Heart left ventricle (tissue), 16 donors: Measurements from ENCODE around the gene SORCS2. TPM values are rescaled to one million over a fixed set of nuclear protein-coding genes. Genes with fewer than 3 reads are reported as not detected.

ENCODE experiments used
- ATAC-seq, 4 donors: fragments of 200-7000 bp; cut with Tn5 transposase; one replicate each; pipeline ENCODE4 v1.9.1; 2020 to 2022; ENCODE audit warnings: moderate library complexity in 4 of 4, mild to moderate bottlenecking in 3 of 4, moderate number of reproducible peaks in 1 of 4
- DNase-seq, 5 donors: peaks; one replicate each; pipeline ENCODE4 v3.0.0-alpha.2; 2020
- H3K27ac ChIP-seq, 12 donors: fragments of 200-600 bp; sonication (generic) in 4 of 12; one replicate each; pipeline versions ENCODE4 v1.5.0 to v1.8.0; 2016 to 2022; ENCODE audit warnings: mild to moderate bottlenecking in 2 of 12
- H3K27me3 ChIP-seq, 9 donors: fragments of 200-600 bp; sonication (generic) in 2 of 9; one replicate each; pipeline versions ENCODE4 v1.5.1 to v1.8.0; 2016 to 2022; ENCODE audit warnings: mild to moderate bottlenecking in 3 of 9
- H3K36me3 ChIP-seq, 9 donors: fragments of 200-600 bp; sonication (generic) in 2 of 9; one replicate each; pipeline versions ENCODE4 v1.5.0 to v1.8.0; 2018 to 2022; ENCODE audit warnings: mild to moderate bottlenecking in 2 of 9
- H3K4me1 ChIP-seq, 12 donors: fragments of 200-600 bp; sonication (generic) in 4 of 12; one replicate each; pipeline versions ENCODE4 v1.5.0 to v1.8.0; 2016 to 2022; ENCODE audit warnings: mild to moderate bottlenecking in 3 of 12
- H3K4me3 ChIP-seq, 12 donors: fragments of 200-600 bp; sonication (generic) in 4 of 12; one replicate each; pipeline versions ENCODE4 v1.5.0 to v1.8.0; 2017 to 2022; ENCODE audit warnings: mild to moderate bottlenecking in 9 of 12, moderate library complexity in 4 of 12
- H3K9me3 ChIP-seq, 12 donors: fragments of 200-600 bp; sonication (generic) in 4 of 12; one replicate each; pipeline versions ENCODE4 v1.5.0 to v1.8.0; 2016 to 2022; ENCODE audit warnings: mild to moderate bottlenecking in 1 of 12
- POLR2A ChIP-seq, 2 donors: fragments of 450-650 bp; IDR thresholded peaks; one replicate each; pipeline ENCODE4 v1.6.1; 2017; ENCODE audit warnings: antibody characterized with exemption in 2 of 2, mild to moderate bottlenecking in 2 of 2, moderate library complexity in 2 of 2
- WGBS, 4 donors: extraction: QIAGEN DNeasy Blood & Tissue Kit in 2 of 4; methylation state at CpG; one replicate each; pipeline versions ENCODE4 v1.1.5 to v1.1.7; 2013 to 2018; 5-methylcytosine and 5-hydroxymethylcytosine counted together
- intact Hi-C, 10 donors: fragments of 100-400 bp; cut with DNase I; formaldehyde crosslinking; loops; one replicate each; pipeline versions ENCODE4 v1.11.1 to v1.14.2; 2022
- polyA plus RNA-seq, 2 donors: library from polyadenylated mRNA; stranded (reverse); fragments of 200-250 nt; gene quantifications; one replicate each; pipeline ENCODE4 v1.2.3, GENCODE V29; 2013
- total RNA-seq, 9 donors: library from RNA; depleted of rRNA in 2 of 9; stranded (reverse); fragments of >200 nt in 2 of 9; fragmentation: NEBNext Ultra II Directional in 3 of 9; extraction: Animal tissue kit (Norgen Biotek cat#: 25700) in 3 of 9; gene quantifications; one replicate each; pipeline versions ENCODE4 v1.1.0 to v1.2.4, GENCODE V29; 2016 to 2023
- TF ChIP-seq, protein P1 (sequence below), 12 donors: fragments of 200-600 bp; sonication (generic) in 4 of 12; IDR thresholded peaks; one replicate each; pipeline versions ENCODE4 v1.5.0 to v1.8.0; 2018 to 2022; ENCODE audit warnings: antibody characterized with exemption in 12 of 12, mild to moderate bottlenecking in 5 of 12
- donor health status: ischemic (EF 13 %, LVEDD 7.1; RV severe dilation, severe dysfunction).
- donor health status: healthy with polysubstance abuse.
- donor health status: DM: no; HTN: yes; CAD: no.
- donor health status: DM: no; HTN: no; CAD: no.
- donor health status: ischemic (EF 25% LVEDD 6.9; RV normal size, moderate dysfunction).
- donor health status: ischemic (EF 25% LVEDD 5.7; RV mildly dilated, moderate dysfunction).
- donor health status: healthy.
- donor health status: DM: yes; HTN: yes; CAD: no.
- donor health status: ischemic (EF 35%, LVEDD 5.7; RV mildly dilated, moderate dysfunction).
- donor health status: nonischemic (EF 11% LVEDD 7.7; RV severe dilation, severe dysfunction).
- donor health status: DM: yes; HTN: yes; CAD: no.
- donor health status: PGD.
- donor health status: ischemic (EF 29% LVEDD 5.4; RV normal size, mild dysfunction).
- donor health status: nonischemic (EF 23%, LVEDD 6.1; RV moderate dilation, normal function).

Gene SORCS2
- total and polyA plus RNA-seq, 11 donors: 0.28 to 5.5 (median 2.4) TPM

DNA sequence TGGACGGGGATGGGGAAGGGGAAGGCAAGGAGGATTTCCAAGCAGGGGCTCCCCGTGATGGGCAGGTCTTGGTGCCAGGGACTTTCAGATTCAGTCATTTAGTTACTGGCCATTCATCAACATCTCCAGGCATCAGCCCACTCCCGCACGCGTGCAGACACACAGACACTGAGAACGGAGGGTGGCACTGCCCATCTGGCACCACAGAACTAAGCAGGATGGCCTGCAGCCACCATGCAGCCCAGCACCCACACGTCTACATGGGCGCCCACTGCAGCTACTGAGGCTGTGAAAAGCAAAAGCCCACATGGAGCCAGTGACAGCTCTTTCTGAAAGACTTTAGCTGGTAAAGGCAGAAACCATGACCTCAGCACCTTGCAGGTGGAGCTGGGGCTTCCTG lies 418.5 kb downstream of the SORCS2 start:
- peaks cover 0 to 4% (median 0%) of the 10 kb centered on the region in 9 donors for H3K27me3 ChIP-seq
- H3K27ac ChIP-seq: no peak overlapping the region
- no peaks in the 10 kb centered on the region for H3K9me3 ChIP-seq
- no peaks in the 10 kb centered on the region for H3K4me1 ChIP-seq
- no peak for TF ChIP-seq POLR2A (IDR thresholded peaks at IDR 0.05)
- TF ChIP-seq, protein P1, sequence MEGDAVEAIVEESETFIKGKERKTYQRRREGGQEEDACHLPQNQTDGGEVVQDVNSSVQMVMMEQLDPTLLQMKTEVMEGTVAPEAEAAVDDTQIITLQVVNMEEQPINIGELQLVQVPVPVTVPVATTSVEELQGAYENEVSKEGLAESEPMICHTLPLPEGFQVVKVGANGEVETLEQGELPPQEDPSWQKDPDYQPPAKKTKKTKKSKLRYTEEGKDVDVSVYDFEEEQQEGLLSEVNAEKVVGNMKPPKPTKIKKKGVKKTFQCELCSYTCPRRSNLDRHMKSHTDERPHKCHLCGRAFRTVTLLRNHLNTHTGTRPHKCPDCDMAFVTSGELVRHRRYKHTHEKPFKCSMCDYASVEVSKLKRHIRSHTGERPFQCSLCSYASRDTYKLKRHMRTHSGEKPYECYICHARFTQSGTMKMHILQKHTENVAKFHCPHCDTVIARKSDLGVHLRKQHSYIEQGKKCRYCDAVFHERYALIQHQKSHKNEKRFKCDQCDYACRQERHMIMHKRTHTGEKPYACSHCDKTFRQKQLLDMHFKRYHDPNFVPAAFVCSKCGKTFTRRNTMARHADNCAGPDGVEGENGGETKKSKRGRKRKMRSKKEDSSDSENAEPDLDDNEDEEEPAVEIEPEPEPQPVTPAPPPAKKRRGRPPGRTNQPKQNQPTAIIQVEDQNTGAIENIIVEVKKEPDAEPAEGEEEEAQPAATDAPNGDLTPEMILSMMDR (IDR thresholded peaks at IDR 0.05): no peak
- intact Hi-C loops: no loop called here
- WGBS, 4 donors: 88 to 97% (median 95%) methylated on average over 8 of the region's 8 CpGs
- no peak overlapping the region for H3K4me3 ChIP-seq
- H3K36me3 ChIP-seq: no peaks in the 10 kb centered on the region
- ATAC-seq (no peak), DNase-seq (no peak)

DNA sequence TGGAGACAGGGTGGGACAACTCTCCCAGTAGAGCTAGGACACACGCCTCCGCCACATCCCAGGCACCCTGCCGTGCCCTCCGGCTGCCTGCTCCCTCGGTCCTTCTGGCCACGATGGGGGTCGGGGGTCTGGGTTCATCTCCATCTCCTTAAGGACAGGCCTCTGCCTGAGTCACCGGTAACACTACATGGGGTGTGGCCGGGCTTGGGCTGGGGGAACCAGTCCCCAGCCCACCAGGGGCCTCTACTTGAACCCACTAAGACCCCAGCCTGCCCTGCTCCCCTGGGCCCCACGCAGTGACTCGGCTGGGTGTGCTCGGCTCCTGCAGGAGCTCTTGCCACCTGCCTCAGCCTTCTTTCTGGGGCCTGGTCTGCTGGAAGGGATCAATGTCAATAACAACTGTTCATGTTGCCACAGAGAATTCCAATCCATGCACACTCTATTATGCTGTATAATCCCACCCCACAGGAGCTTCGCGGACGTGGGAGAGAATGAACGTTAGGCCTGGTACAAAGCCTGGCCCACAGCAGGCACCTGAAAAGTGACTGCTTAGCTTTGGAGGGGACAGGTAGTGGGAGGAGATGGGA lies 420.1 kb downstream of the SORCS2 start:
- H3K27ac ChIP-seq: no peak overlapping the region
- H3K4me1 ChIP-seq: no peaks in the 10 kb centered on the region
- peaks cover 0 to 4% (median 0%) of the 10 kb centered on the region in 9 donors for H3K27me3 ChIP-seq
- DNase-seq (peak in 1 of 5 donors; percentile 37), ATAC-seq (no peak)
- no peak overlapping the region for H3K4me3 ChIP-seq
- TF ChIP-seq POLR2A (IDR thresholded peaks at IDR 0.05): no peak
- TF ChIP-seq, protein P1 (IDR thresholded peaks at IDR 0.05): no peak
- 82 to 90% (median 89%) methylated on average over 16 of the region's 16 CpGs for WGBS, 4 donors
- H3K36me3 ChIP-seq: no peaks in the 10 kb centered on the region
- H3K9me3 ChIP-seq: no peaks in the 10 kb centered on the region
- intact Hi-C loops: no loop called here

GRCh38 chr4:7614350-7614949 lies 422.1 kb downstream of the SORCS2 start:
- no peaks in the 10 kb centered on the region for H3K36me3 ChIP-seq
- no peaks in the 10 kb centered on the region for H3K4me1 ChIP-seq
- no peak overlapping the region for H3K27ac ChIP-seq
- H3K27me3 ChIP-seq: peaks cover 0 to 5% (median 0%) of the 10 kb centered on the region in 9 donors
- 95 to 100% (median 97%) methylated on average over 1 of the region's 1 CpG for WGBS, 4 donors
- DNase-seq (no peak), ATAC-seq (no peak)
- no peaks in the 10 kb centered on the region for H3K9me3 ChIP-seq
- intact Hi-C loops: no loop called here
- no peak overlapping the region for H3K4me3 ChIP-seq
- TF ChIP-seq, protein P1 (IDR thresholded peaks at IDR 0.05): no peak
- TF ChIP-seq POLR2A (IDR thresholded peaks at IDR 0.05): no peak

GRCh38 chr4:7616193-7616592 lies 423.9 kb downstream of the SORCS2 start:
- 84 to 91% (median 88%) methylated on average over 3 of the region's 3 CpGs for WGBS, 4 donors
- intact Hi-C loops: no loop called here
- DNase-seq (peak in 1 of 5 donors; percentile 2), ATAC-seq (no peak)
- no peaks in the 10 kb centered on the region for H3K4me1 ChIP-seq
- H3K36me3 ChIP-seq: no peaks in the 10 kb centered on the region
- H3K27ac ChIP-seq: no peak overlapping the region
- H3K9me3 ChIP-seq: no peaks in the 10 kb centered on the region
- no peak overlapping the region for H3K4me3 ChIP-seq
- peaks cover 0 to 7% (median 0%) of the 10 kb centered on the region in 9 donors for H3K27me3 ChIP-seq
- TF ChIP-seq, protein P1 (IDR thresholded peaks at IDR 0.05): no peak
- TF ChIP-seq POLR2A (IDR thresholded peaks at IDR 0.05): no peak
